Pancreas (tissue), 10 donors: Measurements from ENCODE around the gene CST2. TPM values are rescaled to one million over a fixed set of nuclear protein-coding genes. Genes with fewer than 3 reads are reported as not detected.
"Not testable (repeated sequence)": the region's sequence is repeated elsewhere in the genome, so short reads cannot be mapped to it uniquely, and the experiment has no call there.

Experiments
- ATAC-seq, 4 donors: fragments of 200-7000 bp; cut with Tn5 transposase; one replicate each; pipeline versions ENCODE4 v1.8.0 to v1.9.1; 2020; ENCODE audit warnings: mild to moderate bottlenecking in 4 of 4, moderate library complexity in 4 of 4
- DNase-seq, 6 donors: peaks; one replicate each; pipeline ENCODE4 v3.0.0-alpha.2; 2020
- FAIRE-seq: peaks from 2 replicates; lab custom pipeline; 2012; peaks lifted over from hg19 to GRCh38; lab: Jason Lieb, UNC
- H3K27ac ChIP-seq, 4 donors: fragments of 200-600 bp; sonication (generic); 1 replicate in 3 of 4; 2 replicates in 1 of 4; pipeline versions ENCODE4 v1.5.0 to v1.8.0; 2020
- H3K27me3 ChIP-seq, 4 donors: fragments of 200-600 bp; one replicate each; pipeline ENCODE4 v1.8.0; 2021
- H3K36me3 ChIP-seq, 3 donors: fragments of 200-600 bp; sonication (generic) in 1 of 3; one replicate each; pipeline versions ENCODE4 v1.5.0 to v1.8.0; 2020 to 2021
- H3K4me1 ChIP-seq, 3 donors: fragments of 200-600 bp; one replicate each; pipeline ENCODE4 v1.8.0; 2021
- H3K4me3 ChIP-seq, 4 donors: fragments of 200-600 bp; sonication (generic) in 2 of 4; one replicate each; pipeline versions ENCODE4 v1.5.0 to v1.8.0; 2020 to 2021
- H3K9me3 ChIP-seq, 4 donors: fragments of 200-600 bp; one replicate each; pipeline ENCODE4 v1.8.0; 2021
- CTCF ChIP-seq, 4 donors: fragments of 200-600 bp; sonication (generic) in 3 of 4; IDR thresholded peaks; one replicate each; pipeline versions ENCODE4 v1.5.0 to v1.8.0; 2021; ENCODE audit warnings: antibody characterized with exemption in 4 of 4
- WGBS, 2 donors: extraction: QIAGEN DNeasy Blood & Tissue Kit; methylation state at CpG; one replicate each; pipeline ENCODE4 v1.1.7; 2013; 5-methylcytosine and 5-hydroxymethylcytosine counted together
- intact Hi-C, 3 donors: fragments of 100-400 bp; cut with DNase I; formaldehyde crosslinking; loops; one replicate each; pipeline versions ENCODE4 v1.11.1 to v1.14.2; 2022
- polyA plus RNA-seq, 2 donors: library from polyadenylated mRNA; stranded (reverse); fragments of 200-250 nt; gene quantifications; one replicate each; pipeline ENCODE4 v1.2.3, GENCODE V29; 2013
- total RNA-seq, 6 donors: library from RNA; stranded (reverse); fragmentation: NEBNext Ultra II Directional in 4 of 6; extraction: Animal tissue kit (Norgen Biotek cat#: 25700) in 4 of 6; gene quantifications; one replicate each; pipeline versions ENCODE4 v1.2.1 to v1.2.4, GENCODE V29; 2021 to 2023
- donor health status: healthy with polysubstance abuse.
- donor health status: DM: no; HTN: no; CAD: no; lungs with moderate emphysema.
- donor health status: DM: no; HTN: no; CAD: no.
- donor health status: control.
- donor health status: control.
- donor health status: Bipolar disorder and iron deficiency.
- donor health status: DM: yes; HTN: yes; CAD: no.
- donor health status: DM: no; HTN: no; CAD: no.
- donor health status: DM: no; HTN: no; CAD: no.
- donor health status: DM: yes; HTN: yes; CAD: no.

CST2 gene
- total and polyA plus RNA-seq, 8 donors, result 0.28 to 7.5 (median 2.5) TPM; not detected in 4

DNA sequence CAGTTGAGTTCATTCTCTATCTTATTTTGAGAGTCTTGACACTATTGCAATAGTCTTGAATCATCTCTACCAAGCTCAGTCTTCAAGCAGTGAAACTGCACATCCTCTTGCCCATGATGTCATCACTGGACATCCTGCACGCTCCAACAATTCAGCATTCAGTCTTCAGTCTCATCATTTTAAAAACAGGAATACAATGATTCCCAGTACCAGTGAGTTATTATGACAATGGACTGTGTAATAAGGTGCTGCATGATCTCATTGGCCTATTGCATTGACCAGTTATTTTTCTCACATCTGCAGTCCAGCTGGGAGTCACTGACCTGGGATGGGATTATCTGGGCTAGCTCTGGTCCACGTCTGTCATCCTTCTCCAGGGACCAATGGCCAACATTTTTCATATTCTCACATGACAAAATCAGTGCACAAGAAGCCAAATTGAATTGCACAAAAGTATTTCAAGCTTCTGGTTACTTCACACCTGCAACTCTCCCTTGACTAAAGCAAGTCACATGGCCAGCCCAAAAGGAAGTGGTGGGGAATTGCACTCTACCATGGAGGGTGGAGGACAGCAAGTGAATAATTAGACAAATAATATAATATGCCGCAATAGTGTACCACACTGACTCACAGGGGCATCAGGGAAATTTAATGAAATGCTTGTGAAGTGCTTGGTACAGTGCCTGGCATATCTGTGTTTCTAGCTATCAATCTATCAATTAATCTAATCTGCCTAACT lies 6.4 kb upstream of the CST2 start:
- no peak for TF ChIP-seq CTCF (IDR thresholded peaks at IDR 0.05)
- no peak overlapping the region for H3K27ac ChIP-seq
- ATAC-seq, result no peak
- WGBS, 2 donors, result 44 to 52% methylated on average over 3 of the region's 3 CpGs
- no peak for FAIRE-seq
- no peak overlapping the region for H3K4me3 ChIP-seq
- intact Hi-C loops, result no loop called here
- no peaks in the 10 kb centered on the region for H3K27me3 ChIP-seq
- DNase-seq, result no peak
- no peaks in the 10 kb centered on the region for H3K9me3 ChIP-seq
- no peaks in the 10 kb centered on the region for H3K4me1 ChIP-seq
- H3K36me3 ChIP-seq, result no peaks in the 10 kb centered on the region

DNA sequence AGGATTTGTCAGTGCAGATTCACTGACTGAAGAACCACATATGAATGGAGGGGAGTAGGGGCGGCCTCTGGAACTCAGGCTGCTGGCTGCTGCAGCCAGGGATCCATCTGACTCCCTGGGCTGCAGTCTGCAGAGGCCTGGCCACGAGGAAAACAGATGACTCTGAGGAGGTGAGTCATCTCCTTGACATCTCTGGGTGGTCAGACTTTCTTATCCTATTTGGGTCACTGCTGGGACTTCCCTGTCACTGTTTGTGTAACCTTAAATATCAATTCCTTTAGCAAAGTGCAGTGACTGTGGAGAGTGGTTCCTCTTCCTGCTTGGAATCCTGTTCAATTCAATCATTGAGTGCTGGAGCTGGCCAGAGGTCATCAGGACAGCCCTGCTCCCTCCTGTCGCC lies 5.4 kb upstream of the CST2 start:
- H3K27ac ChIP-seq, H3K4me1 ChIP-seq, DNase-seq, H3K27me3 ChIP-seq, intact Hi-C loops, H3K36me3 ChIP-seq, H3K9me3 ChIP-seq, H3K4me3 ChIP-seq, FAIRE-seq: not testable (repeated sequence)
- 35 to 42% methylated on average over 3 of the region's 3 CpGs for WGBS, 2 donors
- ATAC-seq, result peak in 1 of 4 donors; percentile 54

DNA sequence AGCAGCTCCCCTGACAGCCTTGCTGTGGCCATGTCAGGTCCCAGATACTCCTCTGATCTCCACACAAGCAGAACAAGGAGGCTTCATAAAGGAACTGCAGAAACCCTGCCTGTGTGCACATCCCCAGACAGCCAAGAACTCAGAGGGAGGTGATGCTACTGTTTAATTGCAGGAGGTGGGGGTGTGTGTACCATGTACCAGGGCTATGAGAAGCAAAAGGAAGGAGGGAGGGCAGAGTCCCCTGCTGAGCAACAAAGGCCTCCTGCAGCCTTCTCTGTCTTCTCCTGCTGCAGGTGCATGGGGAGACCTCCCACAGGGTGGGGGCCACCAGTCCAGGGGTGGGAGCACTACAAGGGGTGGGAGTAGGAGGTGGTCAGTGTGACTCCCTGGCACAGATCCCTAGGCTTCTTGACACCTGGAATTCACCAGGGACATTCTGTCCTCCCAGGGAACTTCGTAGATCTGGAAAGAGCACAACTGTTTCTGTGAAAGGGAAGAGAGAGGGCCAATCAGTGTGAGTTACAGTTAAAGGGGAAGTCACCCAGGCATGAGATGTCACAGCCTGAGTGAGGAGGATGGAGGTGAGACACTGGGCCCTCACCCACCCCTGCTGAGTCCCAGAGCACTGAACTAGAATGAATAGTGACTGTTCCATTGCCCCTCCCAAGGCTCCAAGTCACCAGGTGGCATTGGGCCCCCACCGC lies 2.8 kb downstream of the CST2 start:
- no peak for TF ChIP-seq CTCF (IDR thresholded peaks at IDR 0.05)
- WGBS, 2 donors, result 57 to 64% methylated on average over 2 of the region's 2 CpGs
- intact Hi-C loops, result no loop called here
- H3K27me3 ChIP-seq, result no peaks in the 10 kb centered on the region
- no peaks in the 10 kb centered on the region for H3K9me3 ChIP-seq
- no peak overlapping the region for H3K27ac ChIP-seq
- DNase-seq (no peak), FAIRE-seq (no peak), ATAC-seq (no peak)
- H3K4me1 ChIP-seq, result no peaks in the 10 kb centered on the region
- H3K4me3 ChIP-seq, result no peak overlapping the region
- no peaks in the 10 kb centered on the region for H3K36me3 ChIP-seq

DNA sequence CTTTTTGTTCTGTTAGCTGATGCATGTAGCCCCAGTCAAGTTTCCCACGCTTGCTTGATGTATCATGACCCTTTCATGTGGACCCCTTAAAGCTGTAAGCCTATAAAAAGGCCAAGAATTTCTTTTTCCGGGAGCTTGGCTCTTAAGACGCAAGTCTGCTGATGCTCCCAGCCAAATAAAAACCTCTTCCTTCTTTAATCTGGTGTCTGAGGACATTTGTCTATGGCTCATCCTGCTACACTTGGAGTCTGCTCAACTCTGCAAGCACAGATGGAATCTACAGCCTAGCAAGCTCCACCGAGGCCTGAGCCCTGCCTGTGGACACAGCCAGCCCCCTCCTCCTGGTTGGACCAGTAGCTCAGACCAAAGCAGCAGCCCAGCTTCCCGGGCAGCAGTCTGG lies 3.4 kb downstream of the CST2 start:
- Histone ChIP-seq H3K4me3 (no peak overlapping the region), H3K4me1 (no peaks in the 10 kb centered on the region), H3K27me3 (no peaks in the 10 kb centered on the region), H3K9me3 (no peaks in the 10 kb centered on the region), H3K36me3 (no peaks in the 10 kb centered on the region), H3K27ac (no peak overlapping the region)
- no peak for TF ChIP-seq CTCF (IDR thresholded peaks at IDR 0.05)
- FAIRE-seq, result no peak
- peak in 1 of 4 donors; percentile 35 for ATAC-seq
- intact Hi-C loops, result no loop called here
- DNase-seq, result no peak
- WGBS, 2 donors, result 51 to 60% methylated on average over 5 of the region's 5 CpGs

DNA sequence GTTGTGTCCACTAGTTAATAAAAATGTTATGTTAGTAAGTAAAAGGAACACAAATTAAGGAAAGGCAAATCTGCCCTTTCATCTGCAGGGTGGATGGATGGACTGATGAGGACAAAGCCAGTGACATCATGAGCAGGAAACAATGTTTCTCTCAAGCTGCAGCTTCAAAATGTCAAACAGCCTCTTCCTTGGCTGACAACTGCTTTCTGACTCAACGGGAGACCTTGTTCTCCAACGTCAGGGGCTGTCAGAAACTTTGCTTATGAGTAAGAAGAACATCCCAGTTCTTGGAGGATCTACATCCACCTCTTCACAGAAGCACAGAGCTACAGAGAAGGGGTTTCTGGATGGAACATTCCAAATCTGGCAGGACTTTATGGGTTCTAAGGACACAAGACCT lies 6.0 kb downstream of the CST2 start:
- no peaks in the 10 kb centered on the region for H3K36me3 ChIP-seq
- H3K4me1 ChIP-seq, result no peaks in the 10 kb centered on the region
- H3K27me3 ChIP-seq, result no peaks in the 10 kb centered on the region
- H3K9me3 ChIP-seq, result no peaks in the 10 kb centered on the region
- no peak overlapping the region for H3K27ac ChIP-seq
- FAIRE-seq (no peak), DNase-seq (no peak), ATAC-seq (no peak)
- WGBS, 2 donors, result 32 to 48% methylated on average over 2 of the region's 2 CpGs
- TF ChIP-seq CTCF (IDR thresholded peaks at IDR 0.05), result no peak
- H3K4me3 ChIP-seq, result no peak overlapping the region
- intact Hi-C loops, result no loop called here

- ATAC-seq, FAIRE-seq, H3K9me3 ChIP-seq, H3K27me3 ChIP-seq, DNase-seq, H3K4me3 ChIP-seq, intact Hi-C loops, H3K27ac ChIP-seq, H3K4me1 ChIP-seq, H3K36me3 ChIP-seq: not testable (repeated sequence)
- 83 to 100% methylated on average over 1 of the region's 1 CpG for WGBS, 2 donors
Measured at GRCh38 chr20:23811559-23811958, 15.0 kb downstream of the CST2 start.

- ATAC-seq, H3K4me3 ChIP-seq, DNase-seq, H3K36me3 ChIP-seq, H3K27me3 ChIP-seq, H3K9me3 ChIP-seq, H3K27ac ChIP-seq, FAIRE-seq, H3K4me1 ChIP-seq, intact Hi-C loops: not testable (repeated sequence)
- 69% methylated on average over 2 of the region's 2 CpGs for WGBS, 2 donors
Measured at GRCh38 chr20:23810349-23810748, 16.2 kb downstream of the CST2 start.
